ENCODE measurements around the gene ADD3.

Gene ADD3

GRCh38 chr10:110081911-110082310, 74.1 kb downstream of the ADD3 start:
- no peak overlapping the region for H2BK120ac ChIP-seq (ENCODE audit: insufficient read depth, low read length, poor library complexity)
- DNase-seq: no peak
- no peak overlapping the region for H2AK5ac ChIP-seq (ENCODE audit: low read length)
- no peaks in the 10 kb centered on the region for H3K9me3 ChIP-seq (ENCODE audit: insufficient read depth, low read depth, low read length)
- H3K27me3 ChIP-seq (ENCODE audit: insufficient read depth, low read length): no peaks in the 10 kb centered on the region
- no peak overlapping the region for H3K27ac ChIP-seq (ENCODE audit: low read depth, low read length)
- H3K4me2 ChIP-seq (ENCODE audit: low read length): no peak overlapping the region
- H2BK5ac ChIP-seq (ENCODE audit: low read depth, low read length, poor library complexity): no peak overlapping the region
- H4K8ac ChIP-seq (ENCODE audit: low read depth, low read length): no peak overlapping the region
- H3K4me1 ChIP-seq (ENCODE audit: control insufficient read depth in 1 of 2, insufficient read depth in 2 of 2, low read length in 2 of 2): peaks cover 2% of the 10 kb centered on the region in 2 experiments
- no peak overlapping the region for H3K9ac ChIP-seq (ENCODE audit: low read length)
- no CpG with 5 or more reads among the region's 3 CpGs for WGBS (ENCODE audit: extremely low coverage, insufficient coverage, insufficient read length)
- H3K14ac ChIP-seq (ENCODE audit: low read length): no peak overlapping the region
- H3K79me1 ChIP-seq (ENCODE audit: low read length): no peaks in the 10 kb centered on the region
- H4K12ac ChIP-seq (ENCODE audit: low read depth, low read length): no peak overlapping the region
- H3K79me2 ChIP-seq (ENCODE audit: control insufficient read depth, insufficient read depth, low read length, poor library complexity): no peaks in the 10 kb centered on the region
- H3K4ac ChIP-seq (ENCODE audit: low read depth, low read length): no peak overlapping the region
- no peaks in the 10 kb centered on the region for H3K36me3 ChIP-seq (ENCODE audit: control insufficient read depth in 1 of 2, insufficient read depth in 2 of 2, low read length in 2 of 2)
- no peak overlapping the region for H2BK12ac ChIP-seq (ENCODE audit: low read length)
- H2AFZ ChIP-seq (ENCODE audit: insufficient read depth, low read length, poor library complexity): no peak overlapping the region
- H3K4me3 ChIP-seq (ENCODE audit: low read depth, low read length): no peak overlapping the region
- H3K18ac ChIP-seq (ENCODE audit: low read length): no peak overlapping the region
- no peak overlapping the region for H4K91ac ChIP-seq (ENCODE audit: low read depth, low read length)
- no peak overlapping the region for H3K23ac ChIP-seq (ENCODE audit: low read length)

- H3K27me3 ChIP-seq (ENCODE audit: insufficient read depth, low read length): no peaks in the 10 kb centered on the region
- H3K36me3 ChIP-seq (ENCODE audit: control insufficient read depth in 1 of 2, insufficient read depth in 2 of 2, low read length in 2 of 2): no peaks in the 10 kb centered on the region
- no peak overlapping the region for H2BK12ac ChIP-seq (ENCODE audit: low read length)
- no peak overlapping the region for H4K91ac ChIP-seq (ENCODE audit: low read depth, low read length)
- H3K4ac ChIP-seq (ENCODE audit: low read depth, low read length): no peak overlapping the region
- no peak overlapping the region for H2AFZ ChIP-seq (ENCODE audit: insufficient read depth, low read length, poor library complexity)
- no peak overlapping the region for H3K18ac ChIP-seq (ENCODE audit: low read length)
- H4K8ac ChIP-seq (ENCODE audit: low read depth, low read length): no peak overlapping the region
- H2BK120ac ChIP-seq (ENCODE audit: insufficient read depth, low read length, poor library complexity): no peak overlapping the region
- no peak overlapping the region for H2BK5ac ChIP-seq (ENCODE audit: low read depth, low read length, poor library complexity)
- no peak overlapping the region for H3K27ac ChIP-seq (ENCODE audit: low read depth, low read length)
- no peak for DNase-seq
- H3K79me1 ChIP-seq (ENCODE audit: low read length): no peaks in the 10 kb centered on the region
- H2AK5ac ChIP-seq (ENCODE audit: low read length): no peak overlapping the region
- peaks cover 2% of the 10 kb centered on the region in 2 experiments for H3K4me1 ChIP-seq (ENCODE audit: control insufficient read depth in 1 of 2, insufficient read depth in 2 of 2, low read length in 2 of 2)
- no peaks in the 10 kb centered on the region for H3K9me3 ChIP-seq (ENCODE audit: insufficient read depth, low read depth, low read length)
- no peak overlapping the region for H3K23ac ChIP-seq (ENCODE audit: low read length)
- no peak overlapping the region for H3K4me2 ChIP-seq (ENCODE audit: low read length)
- no peaks in the 10 kb centered on the region for H3K79me2 ChIP-seq (ENCODE audit: control insufficient read depth, insufficient read depth, low read length, poor library complexity)
- no peak overlapping the region for H3K14ac ChIP-seq (ENCODE audit: low read length)
- H3K9ac ChIP-seq (ENCODE audit: low read length): no peak overlapping the region
- H3K4me3 ChIP-seq (ENCODE audit: low read depth, low read length): no peak overlapping the region
- no peak overlapping the region for H4K12ac ChIP-seq (ENCODE audit: low read depth, low read length)
Observed at GRCh38 chr10:110083884-110084283, 76.1 kb downstream of the ADD3 start.

- Histone ChIP-seq H4K91ac (ENCODE audit: low read depth, low read length) (no peak overlapping the region), H2AFZ (ENCODE audit: insufficient read depth, low read length, poor library complexity) (no peak overlapping the region), H3K4me1 (ENCODE audit: control insufficient read depth in 1 of 2, insufficient read depth in 2 of 2, low read length in 2 of 2) (no peaks in the 10 kb centered on the region), H4K12ac (ENCODE audit: low read depth, low read length) (no peak overlapping the region), H3K4me3 (ENCODE audit: low read depth, low read length) (no peak overlapping the region), H3K27me3 (ENCODE audit: insufficient read depth, low read length) (no peaks in the 10 kb centered on the region), H4K8ac (ENCODE audit: low read depth, low read length) (no peak overlapping the region), H2BK12ac (ENCODE audit: low read length) (no peak overlapping the region), H2BK5ac (ENCODE audit: low read depth, low read length, poor library complexity) (no peak overlapping the region), H3K79me1 (ENCODE audit: low read length) (no peaks in the 10 kb centered on the region), H3K14ac (ENCODE audit: low read length) (no peak overlapping the region), H3K9me3 (ENCODE audit: insufficient read depth, low read depth, low read length) (no peaks in the 10 kb centered on the region), H3K9ac (ENCODE audit: low read length) (no peak overlapping the region), H3K4ac (ENCODE audit: low read depth, low read length) (no peak overlapping the region), H3K18ac (ENCODE audit: low read length) (no peak overlapping the region), H3K23ac (ENCODE audit: low read length) (no peak overlapping the region), H3K79me2 (ENCODE audit: control insufficient read depth, insufficient read depth, low read length, poor library complexity) (no peaks in the 10 kb centered on the region), H2AK5ac (ENCODE audit: low read length) (no peak overlapping the region), H3K27ac (ENCODE audit: low read depth, low read length) (no peak overlapping the region), H3K36me3 (ENCODE audit: control insufficient read depth in 1 of 2, insufficient read depth in 2 of 2, low read length in 2 of 2) (no peaks in the 10 kb centered on the region), H3K4me2 (ENCODE audit: low read length) (no peak overlapping the region), H2BK120ac (ENCODE audit: insufficient read depth, low read length, poor library complexity) (no peak overlapping the region)
- no CpG with 5 or more reads among the region's 4 CpGs for WGBS (ENCODE audit: extremely low coverage, insufficient coverage, insufficient read length)
- no peak for DNase-seq
Observed at GRCh38 chr10:110087682-110088081, 79.9 kb downstream of the ADD3 start.

GRCh38 chr10:110088367-110089104, 80.8 kb downstream of the ADD3 start:
- Histone ChIP-seq H3K4me2 (ENCODE audit: low read length) (no peak overlapping the region), H3K14ac (ENCODE audit: low read length) (no peak overlapping the region), H2AK5ac (ENCODE audit: low read length) (no peak overlapping the region), H2BK5ac (ENCODE audit: low read depth, low read length, poor library complexity) (no peak overlapping the region), H2BK12ac (ENCODE audit: low read length) (no peak overlapping the region), H4K12ac (ENCODE audit: low read depth, low read length) (no peak overlapping the region), H4K8ac (ENCODE audit: low read depth, low read length) (no peak overlapping the region), H3K27ac (ENCODE audit: low read depth, low read length) (no peak overlapping the region), H3K79me1 (ENCODE audit: low read length) (no peaks in the 10 kb centered on the region), H3K18ac (ENCODE audit: low read length) (no peak overlapping the region), H3K27me3 (ENCODE audit: insufficient read depth, low read length) (no peaks in the 10 kb centered on the region), H4K91ac (ENCODE audit: low read depth, low read length) (no peak overlapping the region), H2BK120ac (ENCODE audit: insufficient read depth, low read length, poor library complexity) (no peak overlapping the region), H3K4me1 (ENCODE audit: control insufficient read depth in 1 of 2, insufficient read depth in 2 of 2, low read length in 2 of 2) (no peaks in the 10 kb centered on the region), H3K23ac (ENCODE audit: low read length) (no peak overlapping the region), H3K4ac (ENCODE audit: low read depth, low read length) (no peak overlapping the region), H3K36me3 (ENCODE audit: control insufficient read depth in 1 of 2, insufficient read depth in 2 of 2, low read length in 2 of 2) (no peaks in the 10 kb centered on the region), H3K79me2 (ENCODE audit: control insufficient read depth, insufficient read depth, low read length, poor library complexity) (no peaks in the 10 kb centered on the region), H2AFZ (ENCODE audit: insufficient read depth, low read length, poor library complexity) (no peak overlapping the region), H3K9me3 (ENCODE audit: insufficient read depth, low read depth, low read length) (no peaks in the 10 kb centered on the region), H3K9ac (ENCODE audit: low read length) (no peak overlapping the region), H3K4me3 (ENCODE audit: low read depth, low read length) (no peak overlapping the region)
- WGBS (ENCODE audit: extremely low coverage, insufficient coverage, insufficient read length): no CpG with 5 or more reads among the region's 4 CpGs
- no peak for DNase-seq

All from trophoblast cell (in vitro differentiated cells and primary cell).